HT1080 (cell line): ENCODE results near the gene VHLL. TPM values are rescaled to one million over a fixed set of nuclear protein-coding genes. Genes with fewer than 3 reads are reported as not detected.

ENCODE experiments used
- DNase-seq: peaks from one replicate; pipeline ENCODE4 v3.0.0-alpha.2; 2015; ENCODE audit warnings: low read depth
- total RNA-seq: library from RNA; depleted of rRNA; stranded (reverse); fragments of >200 nt; shearing (Covaris generic); gene quantifications from 2 replicates; pipeline ENCODE4 v1.2.3, GENCODE V29; 2014; rRNA removed

VHLL gene
- total RNA-seq, 1 experiment from 2014 or later, result not detected

- no peak for DNase-seq
These were observed 41.4 kb downstream of the VHLL start for GRCh38 chr1:156257711-156258110.

- no peak for DNase-seq
These were observed 45.5 kb downstream of the VHLL start for GRCh38 chr1:156253634-156254033.

GRCh38 chr1:156251527-156251926 is 47.6 kb downstream of the VHLL start:
- no peak for DNase-seq

- no peak for DNase-seq
These were observed 49.5 kb downstream of the VHLL start for GRCh38 chr1:156249593-156249992.

Other genes starting within 250 kb of the VHLL start
- gene UBQLN4, start 245.5 kb downstream of the VHLL start, total RNA-seq, result 36.0 and 43.9 TPM in 2 replicates
- gene LAMTOR2, start 244.5 kb downstream of the VHLL start, total RNA-seq, result 67.1 and 78.0 TPM in 2 replicates
- 0.06 TPM in 1 of 2 replicates, not detected in the other for gene RAB25, start 238.1 kb downstream of the VHLL start, total RNA-seq
- 3.4 and 5.2 TPM in 2 replicates for gene MEX3A, start 216.8 kb downstream of the VHLL start, total RNA-seq
- 835 and 846 TPM in 2 replicates for gene LMNA, start 184.6 kb downstream of the VHLL start, total RNA-seq
- not detected in 2 replicates for gene SEMA4A, start 145.7 kb downstream of the VHLL start, total RNA-seq
- 21.4 and 28.6 TPM in 2 replicates for gene SLC25A44, start 105.2 kb downstream of the VHLL start, total RNA-seq
- gene PMF1, start 86.3 kb downstream of the VHLL start, total RNA-seq, result 49.4 and 71.6 TPM in 2 replicates
- 2.3 TPM in 1 of 2 replicates, not detected in the other for gene BGLAP, start 57.1 kb downstream of the VHLL start, total RNA-seq
- 0.40 and 0.47 TPM in 2 replicates for gene PAQR6, start 51.3 kb downstream of the VHLL start, total RNA-seq
- gene SMG5, start 16.5 kb downstream of the VHLL start, total RNA-seq, result 94.1 and 95.9 TPM in 2 replicates
- gene TMEM79, start 15.0 kb downstream of the VHLL start, total RNA-seq, result 2.2 and 2.7 TPM in 2 replicates
- gene GLMP, start 3.6 kb downstream of the VHLL start, total RNA-seq, result 49.0 and 62.7 TPM in 2 replicates
- gene CCT3, start 39.0 kb upstream of the VHLL start, total RNA-seq, result 450 and 472 TPM in 2 replicates
- 0.70 and 0.87 TPM in 2 replicates for gene TSACC, start 39.2 kb upstream of the VHLL start, total RNA-seq
- gene RHBG, start 69.9 kb upstream of the VHLL start, total RNA-seq, result not detected in 2 replicates
- gene MEF2D, start 201.5 kb upstream of the VHLL start, total RNA-seq, result 21.6 and 27.9 TPM in 2 replicates